Measurements from ENCODE around the gene BRSK2. TPM values are rescaled to one million over a fixed set of nuclear protein-coding genes. Genes with fewer than 3 reads are reported as not detected.
A peak's percentile ranks its signal among the peaks of the same experiment; 100 is the strongest.

BRSK2 gene
- total RNA-seq, 3 donors from 2014 or later: 0.58 to 4.3 (median 0.60) TPM

GRCh38 chr11:1375161-1375954, 14.4 kb upstream of the BRSK2 start:
- ATAC-seq: no peak
- Histone ChIP-seq H3K4me3 (no peak overlapping the region), H3K9me3 (no peaks in the 10 kb centered on the region), H3K36me3 (ENCODE audit: low read depth) (no peaks in the 10 kb centered on the region), H3K4me1 (ENCODE audit: low read depth) (no peaks in the 10 kb centered on the region)
- DNase-seq: peak in 1 of 3 donors; percentile 10
- intact Hi-C loops (cut with DNase I, micrococcal nuclease): no loop called here
- TF ChIP-seq CTCF (IDR thresholded peaks at IDR 0.05): no peak

DNA sequence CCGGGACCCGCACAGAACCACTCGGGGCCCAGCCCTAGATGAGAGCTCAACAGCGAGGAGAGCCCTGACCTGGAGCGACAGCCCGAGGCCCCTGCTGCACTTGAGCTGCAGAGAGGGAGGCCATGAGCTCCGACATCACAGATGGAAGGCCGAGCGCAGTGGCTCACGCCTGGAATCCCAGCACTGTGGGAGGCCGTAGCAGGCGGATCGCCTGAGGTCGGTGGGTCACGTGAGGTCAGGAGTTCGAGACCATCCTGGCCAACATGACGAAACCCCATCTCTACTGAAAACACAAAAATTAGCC, 13.8 kb upstream of the BRSK2 start:
- no peaks in the 10 kb centered on the region for H3K4me1 ChIP-seq (ENCODE audit: low read depth)
- peak in 1 of 3 donors; percentile 3 for DNase-seq
- TF ChIP-seq CTCF (IDR thresholded peaks at IDR 0.05): no peak
- H3K36me3 ChIP-seq (ENCODE audit: low read depth): no peaks in the 10 kb centered on the region
- no peak overlapping the region for H3K4me3 ChIP-seq
- intact Hi-C loops (cut with DNase I, micrococcal nuclease): no loop called here
- no peak for ATAC-seq
- no peaks in the 10 kb centered on the region for H3K9me3 ChIP-seq

GRCh38 chr11:1377231-1377780, 12.4 kb upstream of the BRSK2 start:
- intact Hi-C loops (cut with DNase I, micrococcal nuclease): no loop called here
- no peak for TF ChIP-seq CTCF (IDR thresholded peaks at IDR 0.05)
- no peaks in the 10 kb centered on the region for H3K36me3 ChIP-seq (ENCODE audit: low read depth)
- no peak overlapping the region for H3K4me3 ChIP-seq
- peak in 1 of 3 donors; percentile 4 for DNase-seq
- H3K9me3 ChIP-seq: no peaks in the 10 kb centered on the region
- no peaks in the 10 kb centered on the region for H3K4me1 ChIP-seq (ENCODE audit: low read depth)
- ATAC-seq: no peak

GRCh38 chr11:1381793-1382425, 7.8 kb upstream of the BRSK2 start:
- DNase-seq (no peak), ATAC-seq (no peak)
- no peaks in the 10 kb centered on the region for H3K4me1 ChIP-seq (ENCODE audit: low read depth)
- intact Hi-C loops (cut with DNase I, micrococcal nuclease): no loop called here
- TF ChIP-seq CTCF (IDR thresholded peaks at IDR 0.05): no peak
- H3K9me3 ChIP-seq: no peaks in the 10 kb centered on the region
- H3K36me3 ChIP-seq (ENCODE audit: low read depth): no peaks in the 10 kb centered on the region
- H3K4me3 ChIP-seq: no peak overlapping the region

GRCh38 chr11:1382429-1382828, 7.3 kb upstream of the BRSK2 start:
- no peak for TF ChIP-seq CTCF (IDR thresholded peaks at IDR 0.05)
- intact Hi-C loops (cut with DNase I, micrococcal nuclease): no loop called here
- Histone ChIP-seq H3K4me3 (no peak overlapping the region), H3K9me3 (no peaks in the 10 kb centered on the region), H3K36me3 (ENCODE audit: low read depth) (no peaks in the 10 kb centered on the region), H3K4me1 (ENCODE audit: low read depth) (no peaks in the 10 kb centered on the region)
- no peak for ATAC-seq
- peak in 1 of 3 donors; percentile 57 for DNase-seq
